Mesenchymal stem cell (in vitro differentiated cells and primary cell): ENCODE data around the gene SLC35F3.
"Not testable (repeated sequence)": the region's sequence is repeated elsewhere in the genome, so short reads cannot be mapped to it uniquely, and the experiment has no call there.

Experiments used
- DNase-seq: peaks from one replicate; pipeline ENCODE4 v3.0.0-alpha.2; 2013
- H2AFZ ChIP-seq: one replicate; pipeline ENCODE4 v1.6.1; 2013; ENCODE audit warnings: low read depth, mild to moderate bottlenecking, control low read depth, inconsistent platforms, low read length, moderate library complexity
- H2AK5ac ChIP-seq: 2 replicates; pipeline ENCODE4 v1.6.1; 2013; ENCODE audit warnings: low read length, moderate library complexity, mild to moderate bottlenecking, inconsistent platforms; ENCODE audit not compliant: severe bottlenecking
- H2BK120ac ChIP-seq: one replicate; pipeline ENCODE4 v1.6.1; 2013; ENCODE audit warnings: low read depth, mild to moderate bottlenecking, inconsistent platforms, low read length, moderate library complexity
- H2BK12ac ChIP-seq, 2 experiments: one replicate each; pipeline ENCODE4 v1.6.1; 2013; ENCODE audit warnings: inconsistent platforms in 2 of 2, low read length in 2 of 2, mild to moderate bottlenecking in 2 of 2, moderate library complexity in 2 of 2, control low read depth in 1 of 2
- H2BK15ac ChIP-seq: one replicate; pipeline ENCODE4 v1.6.1; 2013; ENCODE audit warnings: mild to moderate bottlenecking, low read depth, inconsistent platforms; ENCODE audit not compliant: poor library complexity, severe bottlenecking
- H2BK5ac ChIP-seq: 2 replicates; pipeline ENCODE4 v1.6.1; 2013; ENCODE audit warnings: low read depth, mild to moderate bottlenecking, low read length, control low read depth, inconsistent platforms; ENCODE audit not compliant: poor library complexity, severe bottlenecking
- H3K14ac ChIP-seq, 2 experiments: one replicate each; pipeline ENCODE4 v1.6.1; 2013; ENCODE audit warnings: inconsistent platforms in 2 of 2, low read length in 2 of 2, control low read depth in 1 of 2, mild to moderate bottlenecking in 1 of 2, moderate library complexity in 1 of 2
- H3K18ac ChIP-seq, 2 experiments: one replicate each; pipeline ENCODE4 v1.6.1; 2013; ENCODE audit warnings: inconsistent platforms in 2 of 2, low read length in 2 of 2, control low read depth in 1 of 2, low read depth in 1 of 2, mild to moderate bottlenecking in 1 of 2
- H3K23ac ChIP-seq, 2 experiments: one replicate each; pipeline ENCODE4 v1.6.1; 2013; ENCODE audit warnings: inconsistent platforms in 2 of 2, low read length in 2 of 2, mild to moderate bottlenecking in 2 of 2, moderate library complexity in 2 of 2, control low read depth in 1 of 2
- H3K27ac ChIP-seq: 2 replicates; pipeline ENCODE4 v1.5.1; 2013; ENCODE audit warnings: mild to moderate bottlenecking, moderate library complexity, low read length, control low read depth, inconsistent platforms; ENCODE audit not compliant: poor library complexity, severe bottlenecking
- H3K27me3 ChIP-seq, 2 experiments: 2 replicates each; pipeline versions ENCODE4 v1.6.1 to v1.7.0; 2013; ENCODE audit warnings: low read length in 2 of 2, mild to moderate bottlenecking in 2 of 2, moderate library complexity in 2 of 2, control low read depth in 1 of 2, inconsistent platforms in 1 of 2; ENCODE audit not compliant: control insufficient read depth in 1 of 2, insufficient read depth in 1 of 2
- H3K36me3 ChIP-seq, 2 experiments: 2 replicates each; pipeline versions ENCODE4 v1.6.1 to v1.7.0; 2013; ENCODE audit warnings: low read length in 2 of 2, control low read depth in 1 of 2, inconsistent platforms in 1 of 2, low read depth in 1 of 2, mild to moderate bottlenecking in 1 of 2; ENCODE audit not compliant: insufficient read depth in 2 of 2, control insufficient read depth in 1 of 2
- H3K4ac ChIP-seq, 2 experiments: one replicate each; pipeline ENCODE4 v1.6.1; 2013; ENCODE audit warnings: inconsistent platforms in 2 of 2, low read length in 2 of 2, mild to moderate bottlenecking in 2 of 2, moderate library complexity in 2 of 2, control low read depth in 1 of 2, low read depth in 1 of 2
- H3K4me1 ChIP-seq: 2 replicates; pipeline ENCODE4 v1.6.1; 2013; ENCODE audit warnings: low read depth, low read length, control low read depth; ENCODE audit not compliant: control insufficient read depth, insufficient read depth
- H3K4me2 ChIP-seq: 2 replicates; pipeline ENCODE4 v1.6.1; 2013; ENCODE audit warnings: low read length, mild to moderate bottlenecking, inconsistent platforms; ENCODE audit not compliant: poor library complexity, severe bottlenecking
- H3K4me3 ChIP-seq, 2 experiments: 2 replicates each; pipeline versions ENCODE4 v1.5.1 to v1.7.0; 2013; ENCODE audit warnings: low read length in 2 of 2, mild to moderate bottlenecking in 2 of 2, control low read depth in 1 of 2, low read depth in 1 of 2; ENCODE audit not compliant: insufficient read depth in 1 of 2
- H3K79me1 ChIP-seq: replicated peaks from 2 replicates; pipeline ENCODE4 v1.6.1; 2013; ENCODE audit warnings: mild to moderate bottlenecking, control low read depth, low read length, inconsistent platforms; ENCODE audit not compliant: poor library complexity, severe bottlenecking
- H3K9ac ChIP-seq: 2 replicates; pipeline ENCODE4 v1.7.0; 2013; ENCODE audit warnings: mild to moderate bottlenecking, low read length, moderate library complexity
- H3K9me3 ChIP-seq: 2 replicates; pipeline ENCODE4 v1.7.0; 2013; ENCODE audit warnings: mild to moderate bottlenecking, low read length; ENCODE audit not compliant: control insufficient read depth
- H4K8ac ChIP-seq: one replicate; pipeline ENCODE4 v1.6.1; 2013; ENCODE audit warnings: inconsistent platforms, mild to moderate bottlenecking, low read length, moderate library complexity
- H4K91ac ChIP-seq: one replicate; pipeline ENCODE4 v1.6.1; 2013; ENCODE audit warnings: mild to moderate bottlenecking, low read length, inconsistent platforms
- WGBS: methylation state at CpG from one replicate; pipeline ENCODE4 v1.1.7; 2013; ENCODE audit warnings: mixed read lengths; 5-methylcytosine and 5-hydroxymethylcytosine counted together

SLC35F3 gene

GRCh38 chr1:233884461-233885151 lies 19.9 kb upstream of the SLC35F3 start:
- no peak overlapping the region for H2BK12ac ChIP-seq
- no peak overlapping the region for H4K8ac ChIP-seq
- no peak overlapping the region for H3K4me3 ChIP-seq
- H3K79me1 ChIP-seq = no peaks in the 10 kb centered on the region
- H2BK5ac ChIP-seq = no peak overlapping the region
- H3K14ac ChIP-seq = no peak overlapping the region
- no peak overlapping the region for H3K27ac ChIP-seq
- no peak overlapping the region for H2BK15ac ChIP-seq
- no peak overlapping the region for H3K18ac ChIP-seq
- no peak overlapping the region for H3K9ac ChIP-seq
- H3K4ac ChIP-seq = no peak overlapping the region
- H2AFZ ChIP-seq = no peak overlapping the region
- H3K9me3 ChIP-seq = peaks cover 27% of the 10 kb centered on the region
- H2BK120ac ChIP-seq = no peak overlapping the region
- 40% methylated on average over 5 of the region's 5 CpGs for WGBS
- no peaks in the 10 kb centered on the region for H3K4me1 ChIP-seq
- DNase-seq = no peak
- H3K27me3 ChIP-seq = no peaks in the 10 kb centered on the region
- no peak overlapping the region for H4K91ac ChIP-seq
- no peaks in the 10 kb centered on the region for H3K36me3 ChIP-seq
- no peak overlapping the region for H2AK5ac ChIP-seq
- H3K23ac ChIP-seq = no peak overlapping the region
- no peak overlapping the region for H3K4me2 ChIP-seq

- no peak overlapping the region for H2BK120ac ChIP-seq
- no peak overlapping the region for H2BK15ac ChIP-seq
- H3K4me3 ChIP-seq = no peak overlapping the region
- 72% methylated on average over 5 of the region's 9 CpGs for WGBS
- no peak for DNase-seq
- no peak overlapping the region for H3K14ac ChIP-seq
- no peak overlapping the region for H4K8ac ChIP-seq
- no peak overlapping the region for H2AFZ ChIP-seq
- H3K27me3 ChIP-seq = no peaks in the 10 kb centered on the region
- H2BK12ac ChIP-seq = no peak overlapping the region
- no peaks in the 10 kb centered on the region for H3K36me3 ChIP-seq
- no peak overlapping the region for H3K9ac ChIP-seq
- no peak overlapping the region for H4K91ac ChIP-seq
- H3K79me1 ChIP-seq = no peaks in the 10 kb centered on the region
- peaks cover 27% of the 10 kb centered on the region for H3K9me3 ChIP-seq
- no peak overlapping the region for H3K18ac ChIP-seq
- no peak overlapping the region for H3K4me2 ChIP-seq
- no peak overlapping the region for H3K4ac ChIP-seq
- no peaks in the 10 kb centered on the region for H3K4me1 ChIP-seq
- no peak overlapping the region for H2AK5ac ChIP-seq
- H3K23ac ChIP-seq = no peak overlapping the region
- no peak overlapping the region for H2BK5ac ChIP-seq
- H3K27ac ChIP-seq = no peak overlapping the region
Measured at GRCh38 chr1:233885196-233885920, 19.1 kb upstream of the SLC35F3 start.

- H3K27ac ChIP-seq, H3K4me2 ChIP-seq, H3K23ac ChIP-seq, DNase-seq, H3K18ac ChIP-seq, H2AK5ac ChIP-seq, H3K36me3 ChIP-seq, H4K8ac ChIP-seq, H3K14ac ChIP-seq, H3K4me1 ChIP-seq, H3K4me3 ChIP-seq, H2BK15ac ChIP-seq, H2AFZ ChIP-seq, H2BK5ac ChIP-seq, H4K91ac ChIP-seq, H3K79me1 ChIP-seq, H3K9ac ChIP-seq, H3K4ac ChIP-seq, H2BK12ac ChIP-seq, H2BK120ac ChIP-seq, H3K27me3 ChIP-seq: not testable (repeated sequence)
- WGBS = 79% methylated on average over 1 of the region's 2 CpGs
- H3K9me3 ChIP-seq = peaks cover 17% of the 10 kb centered on the region
Measured at GRCh38 chr1:233891151-233891550, 13.3 kb upstream of the SLC35F3 start.

GRCh38 chr1:233897325-233898162 lies 6.9 kb upstream of the SLC35F3 start:
- H3K4me2 ChIP-seq = no peak overlapping the region
- no peak overlapping the region for H2AK5ac ChIP-seq
- no peak for DNase-seq
- H4K8ac ChIP-seq = no peak overlapping the region
- H3K4me3 ChIP-seq = no peak overlapping the region
- H4K91ac ChIP-seq = no peak overlapping the region
- 60% methylated on average over 4 of the region's 6 CpGs for WGBS
- no peak overlapping the region for H2BK12ac ChIP-seq
- no peak overlapping the region for H3K14ac ChIP-seq
- H2BK120ac ChIP-seq = no peak overlapping the region
- H2AFZ ChIP-seq = no peak overlapping the region
- no peak overlapping the region for H3K4ac ChIP-seq
- H3K9me3 ChIP-seq = peaks cover 11% of the 10 kb centered on the region
- H3K27me3 ChIP-seq = no peaks in the 10 kb centered on the region
- H3K27ac ChIP-seq = no peak overlapping the region
- no peak overlapping the region for H2BK5ac ChIP-seq
- no peak overlapping the region for H3K9ac ChIP-seq
- H3K36me3 ChIP-seq = no peaks in the 10 kb centered on the region
- no peak overlapping the region for H3K18ac ChIP-seq
- no peak overlapping the region for H2BK15ac ChIP-seq
- no peak overlapping the region for H3K23ac ChIP-seq
- H3K79me1 ChIP-seq = no peaks in the 10 kb centered on the region
- H3K4me1 ChIP-seq = no peaks in the 10 kb centered on the region
